Activated T-helper 17 cell treated with anti-CD3 and anti-CD28 coated beads, Interleukin-2, amount 50 U/mL, for 72 hours (primary cell): ENCODE results near the gene KLB. TPM values are rescaled to one million over a fixed set of nuclear protein-coding genes. Genes with fewer than 3 reads are reported as not detected.

ENCODE experiments used
- ATAC-seq: fragments of 150-1000 bp; cut with Tn5 transposase; replicated peaks from 2 replicates; pipeline ENCODE4 v1.10.0; 2021; ENCODE audit warnings: mild to moderate bottlenecking, moderate library complexity
- H3K27ac Mint-ChIP-seq: one replicate; pipeline ENCODE4 v1.8.0; 2022; ENCODE audit warnings: mixed read lengths
- H3K27me3 Mint-ChIP-seq: one replicate; pipeline ENCODE4 v1.8.0; 2022; ENCODE audit warnings: mixed read lengths
- H3K36me3 Mint-ChIP-seq: one replicate; pipeline ENCODE4 v1.8.0; 2022; ENCODE audit warnings: low read depth, mild to moderate bottlenecking, mixed read lengths
- H3K4me1 Mint-ChIP-seq: one replicate; pipeline ENCODE4 v1.8.0; 2022; ENCODE audit warnings: mixed read lengths
- H3K4me3 Mint-ChIP-seq: one replicate; pipeline ENCODE4 v1.8.0; 2022; ENCODE audit warnings: mild to moderate bottlenecking, mixed read lengths
- H3K9me3 Mint-ChIP-seq: one replicate; pipeline ENCODE4 v1.8.0; 2022; ENCODE audit warnings: mixed read lengths
- total RNA-seq, 2 donors: library from RNA; stranded (reverse); gene quantifications; one replicate each; pipeline ENCODE4 v1.2.3, GENCODE V29; 2022

Gene KLB
- total RNA-seq, 2 donors from 2014 or later: not detected

- no peak overlapping the region for H3K4me3 Mint-ChIP-seq
- peaks cover 48% of the 10 kb centered on the region for H3K36me3 Mint-ChIP-seq
- ATAC-seq: no peak
- H3K27ac Mint-ChIP-seq: no peak overlapping the region
- H3K4me1 Mint-ChIP-seq: no peaks in the 10 kb centered on the region
- no peaks in the 10 kb centered on the region for H3K9me3 Mint-ChIP-seq
- H3K27me3 Mint-ChIP-seq: no peaks in the 10 kb centered on the region
Measured at GRCh38 chr4:39497909-39498726, 91.4 kb downstream of the KLB start.

GRCh38 chr4:39498727-39499020, 91.9 kb downstream of the KLB start:
- H3K9me3 Mint-ChIP-seq: no peaks in the 10 kb centered on the region
- no peaks in the 10 kb centered on the region for H3K4me1 Mint-ChIP-seq
- no peak overlapping the region for H3K4me3 Mint-ChIP-seq
- no peak overlapping the region for H3K27ac Mint-ChIP-seq
- ATAC-seq: no peak
- H3K36me3 Mint-ChIP-seq: peaks cover 54% of the 10 kb centered on the region
- H3K27me3 Mint-ChIP-seq: no peaks in the 10 kb centered on the region

Other genes starting within 250 kb of the KLB start
- gene WDR19, start 224.4 kb upstream of the KLB start, total RNA-seq: 10 to 100 TPM; 10.4 to 13.9 TPM
- gene RFC1, start 40.6 kb upstream of the KLB start, total RNA-seq: 10 to 100 TPM; 79.0 to 86.3 TPM
- 1,000 to 10,000 TPM; 1,910 to 2,087 TPM for gene RPL9, start 52.0 kb downstream of the KLB start, total RNA-seq
- gene LIAS, start 52.1 kb downstream of the KLB start, total RNA-seq: 10 to 100 TPM; 22.5 to 24.3 TPM
- 10 to 100 TPM; 31.1 to 31.3 TPM for gene UGDH, start 120.5 kb downstream of the KLB start, total RNA-seq
- 1 to 10 TPM; 2.6 to 2.9 TPM for gene SMIM14, start 231.9 kb downstream of the KLB start, total RNA-seq